Stimulated activated CD8-positive, alpha-beta memory T cell treated with anti-CD3 and anti-CD28 coated beads, Interleukin-7, amount 100 ng/mL, for 24 hours (primary cell): ENCODE measurements around the gene SPATA2.
"Not testable (repeated sequence)": the region's sequence is repeated elsewhere in the genome, so short reads cannot be mapped to it uniquely, and the experiment has no call there.

Experiments
- DNase-seq: peaks from one replicate; pipeline ENCODE4 v3.0.0-alpha.2; 2020; ENCODE audit warnings: low read depth

Gene SPATA2

GRCh38 chr20:49885558-49886332 lies 29.6 kb downstream of the SPATA2 start:
- no peak for DNase-seq

GRCh38 chr20:49883246-49883802 lies 32.0 kb downstream of the SPATA2 start:
- DNase-seq, result no peak

- DNase-seq, result no peak
These were observed 33.0 kb downstream of the SPATA2 start for GRCh38 chr20:49882171-49882970.

GRCh38 chr20:49880724-49881445 lies 34.4 kb downstream of the SPATA2 start:
- DNase-seq, result no peak

- DNase-seq, result no peak
These were observed 35.2 kb downstream of the SPATA2 start for GRCh38 chr20:49880177-49880576.

- DNase-seq, result no peak
These were observed 36.4 kb downstream of the SPATA2 start for GRCh38 chr20:49878977-49879376.

GRCh38 chr20:49877386-49877921 lies 37.9 kb downstream of the SPATA2 start:
- DNase-seq, result no peak

GRCh38 chr20:49874696-49875095 lies 40.6 kb downstream of the SPATA2 start:
- no peak for DNase-seq

GRCh38 chr20:49872056-49872455 lies 43.3 kb downstream of the SPATA2 start:
- DNase-seq, result no peak

GRCh38 chr20:49871391-49871948 lies 43.9 kb downstream of the SPATA2 start:
- no peak for DNase-seq

GRCh38 chr20:49870261-49870660 lies 45.1 kb downstream of the SPATA2 start:
- DNase-seq, result no peak

GRCh38 chr20:49868964-49869363 lies 46.4 kb downstream of the SPATA2 start:
- DNase-seq, result no peak

- no peak for DNase-seq
These were observed 46.8 kb downstream of the SPATA2 start for GRCh38 chr20:49868538-49868937.

- no peak for DNase-seq
These were observed 47.7 kb downstream of the SPATA2 start for GRCh38 chr20:49867453-49868215.

- no peak for DNase-seq
These were observed 49.3 kb downstream of the SPATA2 start for GRCh38 chr20:49866051-49866450.

GRCh38 chr20:49865559-49865958 lies 49.8 kb downstream of the SPATA2 start:
- DNase-seq, result no peak

- DNase-seq, result no peak
These were observed 51.7 kb downstream of the SPATA2 start for GRCh38 chr20:49863666-49864065.

- no peak for DNase-seq
These were observed 52.6 kb downstream of the SPATA2 start for GRCh38 chr20:49862607-49863200.

GRCh38 chr20:49861232-49861631 lies 54.1 kb downstream of the SPATA2 start:
- not testable (repeated sequence) for DNase-seq

GRCh38 chr20:49859807-49860206 lies 55.5 kb downstream of the SPATA2 start:
- DNase-seq, result no peak

- no peak for DNase-seq
These were observed 56.3 kb downstream of the SPATA2 start for GRCh38 chr20:49859011-49859410.
